ENCODE results near the gene MEI1.

GRCh38 chr22:41657709-41658108, 41.6 kb upstream of the MEI1 start:
- TF ChIP-seq CTCF (conservative IDR thresholded peaks at IDR 0.05) (no peak), EZH2 (IDR thresholded peaks at IDR 0.05; ENCODE audit: low read depth) (no peak)
